Gastrocnemius medialis (tissue), 4 donors: ENCODE results near the gene MRPS2.

Source experiments
- POLR2A ChIP-seq, 2 donors: fragments of 450-650 bp; IDR thresholded peaks; one replicate each; pipeline ENCODE4 v1.6.1; 2017; ENCODE audit warnings: antibody characterized with exemption in 2 of 2, mild to moderate bottlenecking in 2 of 2, moderate library complexity in 2 of 2
- TF ChIP-seq, protein P1 (sequence below), 5 experiments: fragments of 450-650 bp in 3 of 5; fragments of 200-600 bp in 2 of 5; sonication (generic) in 2 of 5; IDR thresholded peaks in 4 of 5; conservative IDR thresholded peaks in 1 of 5; 1 replicate in 4 of 5; 2 replicates in 1 of 5; pipeline ENCODE4 v1.5.1; 2016 to 2019; ENCODE audit warnings: antibody characterized with exemption in 5 of 5, mild to moderate bottlenecking in 3 of 5, moderate library complexity in 3 of 5

GRCh38 chr9:135492886-135493669 lies 7.4 kb upstream of the MRPS2 start:
- TF ChIP-seq, protein P1, sequence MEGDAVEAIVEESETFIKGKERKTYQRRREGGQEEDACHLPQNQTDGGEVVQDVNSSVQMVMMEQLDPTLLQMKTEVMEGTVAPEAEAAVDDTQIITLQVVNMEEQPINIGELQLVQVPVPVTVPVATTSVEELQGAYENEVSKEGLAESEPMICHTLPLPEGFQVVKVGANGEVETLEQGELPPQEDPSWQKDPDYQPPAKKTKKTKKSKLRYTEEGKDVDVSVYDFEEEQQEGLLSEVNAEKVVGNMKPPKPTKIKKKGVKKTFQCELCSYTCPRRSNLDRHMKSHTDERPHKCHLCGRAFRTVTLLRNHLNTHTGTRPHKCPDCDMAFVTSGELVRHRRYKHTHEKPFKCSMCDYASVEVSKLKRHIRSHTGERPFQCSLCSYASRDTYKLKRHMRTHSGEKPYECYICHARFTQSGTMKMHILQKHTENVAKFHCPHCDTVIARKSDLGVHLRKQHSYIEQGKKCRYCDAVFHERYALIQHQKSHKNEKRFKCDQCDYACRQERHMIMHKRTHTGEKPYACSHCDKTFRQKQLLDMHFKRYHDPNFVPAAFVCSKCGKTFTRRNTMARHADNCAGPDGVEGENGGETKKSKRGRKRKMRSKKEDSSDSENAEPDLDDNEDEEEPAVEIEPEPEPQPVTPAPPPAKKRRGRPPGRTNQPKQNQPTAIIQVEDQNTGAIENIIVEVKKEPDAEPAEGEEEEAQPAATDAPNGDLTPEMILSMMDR (IDR thresholded peaks at IDR 0.05 in 4 of 5, conservative IDR thresholded peaks at IDR 0.05 in 1 of 5), result no peak
- TF ChIP-seq POLR2A (IDR thresholded peaks at IDR 0.05), result no peak
